Choroid plexus epithelial cell (primary cell): ENCODE results near the gene PDIA4.

Experiments
- DNase-seq: peaks from one replicate; pipeline ENCODE4 v3.0.0-alpha.2; 2010; ENCODE audit warnings: low read depth
- H3K4me3 ChIP-seq: 2 replicates; pipeline ENCODE4 v1.5.1; 2011; ENCODE audit warnings: low read depth, mild to moderate bottlenecking, control low read depth, low read length, moderate library complexity
- CTCF ChIP-seq: conservative IDR thresholded peaks from 2 replicates; pipeline ENCODE4 v1.5.1; 2011; ENCODE audit warnings: low read depth, mild to moderate bottlenecking, control low read depth, inconsistent platforms, low read length, moderate library complexity

Gene PDIA4

GRCh38 chr7:148959726-148960125 lies 68.6 kb downstream of the PDIA4 start:
- no peak for DNase-seq
- H3K4me3 ChIP-seq, result no peak overlapping the region
- TF ChIP-seq CTCF, result no peak

- H3K4me3 ChIP-seq, result no peak overlapping the region
- no peak for TF ChIP-seq CTCF
- DNase-seq, result no peak
Measured at GRCh38 chr7:148958061-148958460, 70.2 kb downstream of the PDIA4 start.

DNA sequence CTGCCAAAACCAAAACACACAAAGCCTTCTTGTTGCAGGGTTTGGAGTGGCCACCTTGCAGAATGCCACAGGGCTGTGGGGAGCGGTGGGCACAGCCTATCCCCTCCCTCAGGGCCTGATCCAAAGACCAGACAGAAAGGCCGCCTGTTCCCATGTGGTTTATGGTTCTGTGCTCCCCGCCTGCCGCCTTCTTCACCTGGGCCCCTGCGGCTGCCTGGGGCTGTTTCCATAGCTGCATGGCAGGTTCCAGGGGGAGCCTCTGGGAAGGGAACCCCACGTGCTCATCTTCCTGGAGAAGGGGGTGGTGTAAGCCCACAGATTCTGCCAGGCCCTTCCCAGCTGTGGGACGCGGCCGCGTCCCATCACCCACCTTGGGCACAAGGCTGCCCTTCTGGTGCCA lies 73.5 kb downstream of the PDIA4 start:
- TF ChIP-seq CTCF, result no peak
- no peak for DNase-seq
- no peak overlapping the region for H3K4me3 ChIP-seq

DNA sequence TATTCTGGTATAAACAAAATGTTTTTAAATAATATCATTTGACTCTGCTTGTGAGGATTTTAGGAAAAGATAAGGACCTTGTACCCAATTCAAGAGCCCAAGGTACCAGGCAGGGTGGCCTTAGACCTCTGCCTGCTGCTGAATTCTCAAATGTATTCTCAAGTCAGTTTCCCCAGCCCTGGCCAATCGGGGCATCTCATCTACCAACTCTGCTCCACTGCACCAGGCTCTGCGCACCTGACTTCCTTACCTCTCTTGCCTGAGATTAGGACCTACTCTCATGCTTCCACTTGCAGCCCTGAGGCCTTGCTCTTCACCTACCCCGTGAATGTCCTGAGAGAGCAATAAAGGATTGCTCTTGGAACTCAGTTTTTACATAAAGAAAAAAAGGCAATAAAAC lies 74.6 kb downstream of the PDIA4 start:
- DNase-seq, result no peak
- no peak overlapping the region for H3K4me3 ChIP-seq
- no peak for TF ChIP-seq CTCF
